Tibial artery (tissue), 4 donors: ENCODE measurements around the gene VPS54.

ENCODE experiments used
- DNase-seq, 2 donors: peaks; one replicate each; pipeline ENCODE4 v3.0.0-alpha.2; 2019
- H3K27ac ChIP-seq, 2 donors: fragments of 200-600 bp; sonication (generic) in 1 of 2; 1 replicate in 1 of 2; 2 replicates in 1 of 2; pipeline ENCODE4 v1.5.1; 2018 to 2019; ENCODE audit warnings: mild to moderate bottlenecking in 1 of 2
- H3K27me3 ChIP-seq, 2 donors: fragments of 200-600 bp; sonication (generic) in 1 of 2; one replicate each; pipeline versions ENCODE4 v1.5.1 to v1.6.0; 2016 to 2019
- H3K36me3 ChIP-seq, 3 donors: fragments of 200-600 bp; sonication (generic) in 2 of 3; one replicate each; pipeline ENCODE4 v1.5.1; 2016 to 2019; ENCODE audit warnings: mild to moderate bottlenecking in 2 of 3
- H3K4me1 ChIP-seq, 4 donors: fragments of 200-600 bp; sonication (generic) in 2 of 4; 1 replicate in 3 of 4; 2 replicates in 1 of 4; pipeline ENCODE4 v1.5.1; 2016 to 2019
- H3K4me3 ChIP-seq, 2 donors: fragments of 200-600 bp; sonication (generic) in 1 of 2; 1 replicate in 1 of 2; 2 replicates in 1 of 2; pipeline ENCODE4 v1.5.1; 2018 to 2019; ENCODE audit warnings: mild to moderate bottlenecking in 2 of 2
- H3K9me3 ChIP-seq, 3 donors: fragments of 200-600 bp; sonication (generic) in 1 of 3; one replicate each; pipeline ENCODE4 v1.5.1; 2016 to 2019
- CTCF ChIP-seq, 2 experiments: fragments of 200-600 bp in 1 of 2; fragments of 450-650 bp in 1 of 2; IDR thresholded peaks; one replicate each; pipeline ENCODE4 v1.5.1; 2017 to 2019; ENCODE audit warnings: antibody characterized with exemption in 2 of 2, mild to moderate bottlenecking in 1 of 2, moderate library complexity in 1 of 2
- intact Hi-C: fragments of 100-400 bp; cut with DNase I; formaldehyde crosslinking; loops from one replicate; pipeline ENCODE4 v1.15.0; 2023; ENCODE audit warnings: low total_unique reads

VPS54 gene

GRCh38 chr2:63875559-63876245, 143.5 kb downstream of the VPS54 start:
- Histone ChIP-seq H3K27me3 (no peaks in the 10 kb centered on the region), H3K9me3 (no peaks in the 10 kb centered on the region), H3K4me3 (no peak overlapping the region), H3K27ac (peak overlapping the region; percentile 59 to 61), H3K36me3 (peaks cover 6 to 17% (median 10%) of the 10 kb centered on the region in 3 donors), H3K4me1 (peaks cover 0 to 57% (median 46%) of the 10 kb centered on the region in 4 donors)
- DNase-seq: no peak
- no peak for TF ChIP-seq CTCF (IDR thresholded peaks at IDR 0.05)
- intact Hi-C loops: no loop called here

GRCh38 chr2:63875131-63875527, 144.1 kb downstream of the VPS54 start:
- peak overlapping the region; percentile 51 to 61 for H3K27ac ChIP-seq
- peaks cover 6 to 12% (median 8%) of the 10 kb centered on the region in 3 donors for H3K36me3 ChIP-seq

GRCh38 chr2:63874204-63875130, 144.8 kb downstream of the VPS54 start:
- no peak overlapping the region for H3K4me3 ChIP-seq
- no peak for TF ChIP-seq CTCF (IDR thresholded peaks at IDR 0.05)
- intact Hi-C loops: no loop called here
- peak overlapping the region; percentile 51 to 61 for H3K27ac ChIP-seq
- H3K9me3 ChIP-seq: no peaks in the 10 kb centered on the region
- H3K36me3 ChIP-seq: peaks cover 6 to 12% (median 8%) of the 10 kb centered on the region in 3 donors
- no peak for DNase-seq
- H3K27me3 ChIP-seq: no peaks in the 10 kb centered on the region
- H3K4me1 ChIP-seq: peaks cover 0 to 60% (median 49%) of the 10 kb centered on the region in 4 donors

More at GRCh38 chr2:63875131-63875527, 144.1 kb downstream of the VPS54 start:
- no peak overlapping the region for H3K4me3 ChIP-seq
- peaks cover 0 to 60% (median 49%) of the 10 kb centered on the region in 4 donors for H3K4me1 ChIP-seq
- intact Hi-C loops: no loop called here
- H3K9me3 ChIP-seq: no peaks in the 10 kb centered on the region
- TF ChIP-seq CTCF (IDR thresholded peaks at IDR 0.05): no peak
- H3K27me3 ChIP-seq: no peaks in the 10 kb centered on the region
- no peak for DNase-seq

GRCh38 chr2:63872571-63873328, 146.5 kb downstream of the VPS54 start:
- Histone ChIP-seq H3K4me1 (peaks cover 0 to 60% (median 49%) of the 10 kb centered on the region in 4 donors), H3K4me3 (no peak overlapping the region), H3K27me3 (no peaks in the 10 kb centered on the region), H3K27ac (peak overlapping the region; percentile 56 to 61), H3K9me3 (no peaks in the 10 kb centered on the region), H3K36me3 (peaks cover 6 to 8% (median 6%) of the 10 kb centered on the region in 3 donors)
- intact Hi-C loops: no loop called here
- DNase-seq: no peak
- no peak for TF ChIP-seq CTCF (IDR thresholded peaks at IDR 0.05)

GRCh38 chr2:63871864-63872263, 147.4 kb downstream of the VPS54 start:
- Histone ChIP-seq H3K4me1 (peaks cover 0 to 65% (median 49%) of the 10 kb centered on the region in 4 donors), H3K4me3 (no peak overlapping the region), H3K36me3 (peaks cover 0 to 8% (median 6%) of the 10 kb centered on the region in 3 donors), H3K27ac (peak overlapping the region; percentile 42 to 56), H3K9me3 (no peaks in the 10 kb centered on the region), H3K27me3 (no peaks in the 10 kb centered on the region)
- no peak for DNase-seq
- no peak for TF ChIP-seq CTCF (IDR thresholded peaks at IDR 0.05)
- intact Hi-C loops: no loop called here
